Smooth muscle cell of the brain vasculature (primary cell): ENCODE results near the gene ONECUT3.
"Not testable (repeated sequence)": the region's sequence is repeated elsewhere in the genome, so short reads cannot be mapped to it uniquely, and the experiment has no call there.

Experiments
- DNase-seq: peaks from one replicate; pipeline ENCODE4 v3.0.0-alpha.2; 2012; ENCODE audit warnings: low read depth, low spot score

Gene ONECUT3

DNA sequence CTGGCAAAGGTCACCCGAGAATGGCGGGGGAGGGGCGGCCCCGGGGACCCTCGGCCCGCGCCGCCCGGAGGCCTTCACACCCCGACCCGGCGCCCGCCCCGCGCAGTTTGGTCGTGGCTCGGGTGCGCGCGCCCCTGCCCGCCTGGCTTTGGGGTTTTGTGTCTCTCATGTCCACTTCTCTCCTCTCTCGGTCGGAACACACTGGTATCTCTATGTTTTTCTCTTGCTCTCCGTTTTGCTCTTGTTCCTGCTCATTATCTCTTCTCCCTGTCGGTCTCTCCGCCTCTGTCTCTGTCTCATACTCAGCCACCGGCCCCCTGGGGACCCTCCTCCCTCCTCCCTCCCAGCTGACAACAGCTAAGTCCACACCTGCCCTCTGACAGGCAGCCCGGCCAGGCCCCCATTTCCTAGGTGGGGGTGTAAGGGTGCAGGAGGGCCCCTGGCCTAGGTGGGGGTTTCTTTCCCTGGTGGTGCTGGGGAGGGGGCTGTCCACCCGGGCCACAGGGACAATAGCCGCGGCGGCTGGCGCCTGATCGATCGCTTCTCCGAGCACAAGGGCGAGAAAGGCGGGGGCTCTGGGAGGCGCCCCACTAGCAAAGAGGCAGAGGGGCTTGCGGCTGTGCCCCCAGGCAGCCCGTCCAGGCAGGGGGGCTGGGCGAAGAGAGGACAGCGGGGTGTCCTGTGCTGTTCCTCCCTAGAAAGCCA lies 2.3 kb downstream of the ONECUT3 start:
- no peak for DNase-seq

DNA sequence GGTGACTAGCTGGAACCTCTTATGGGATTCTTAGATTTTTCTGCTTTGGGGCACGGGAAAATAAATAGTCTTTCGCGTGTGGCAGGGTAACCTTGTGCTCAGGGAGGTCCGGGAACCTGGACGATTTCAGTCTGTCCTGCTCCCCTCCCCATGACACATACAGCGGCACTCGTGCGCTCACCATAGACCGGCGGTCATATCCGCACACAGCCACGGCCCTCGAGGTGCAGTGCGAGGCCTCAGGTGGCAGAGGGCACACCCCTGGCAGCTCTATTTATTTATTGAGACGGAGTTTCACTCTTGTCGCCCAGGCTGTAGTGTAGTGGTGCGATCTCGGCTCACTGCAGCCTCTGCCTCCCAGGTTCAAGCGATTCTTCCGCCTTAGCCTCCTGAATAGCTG lies 3.0 kb downstream of the ONECUT3 start:
- DNase-seq: no peak

DNA sequence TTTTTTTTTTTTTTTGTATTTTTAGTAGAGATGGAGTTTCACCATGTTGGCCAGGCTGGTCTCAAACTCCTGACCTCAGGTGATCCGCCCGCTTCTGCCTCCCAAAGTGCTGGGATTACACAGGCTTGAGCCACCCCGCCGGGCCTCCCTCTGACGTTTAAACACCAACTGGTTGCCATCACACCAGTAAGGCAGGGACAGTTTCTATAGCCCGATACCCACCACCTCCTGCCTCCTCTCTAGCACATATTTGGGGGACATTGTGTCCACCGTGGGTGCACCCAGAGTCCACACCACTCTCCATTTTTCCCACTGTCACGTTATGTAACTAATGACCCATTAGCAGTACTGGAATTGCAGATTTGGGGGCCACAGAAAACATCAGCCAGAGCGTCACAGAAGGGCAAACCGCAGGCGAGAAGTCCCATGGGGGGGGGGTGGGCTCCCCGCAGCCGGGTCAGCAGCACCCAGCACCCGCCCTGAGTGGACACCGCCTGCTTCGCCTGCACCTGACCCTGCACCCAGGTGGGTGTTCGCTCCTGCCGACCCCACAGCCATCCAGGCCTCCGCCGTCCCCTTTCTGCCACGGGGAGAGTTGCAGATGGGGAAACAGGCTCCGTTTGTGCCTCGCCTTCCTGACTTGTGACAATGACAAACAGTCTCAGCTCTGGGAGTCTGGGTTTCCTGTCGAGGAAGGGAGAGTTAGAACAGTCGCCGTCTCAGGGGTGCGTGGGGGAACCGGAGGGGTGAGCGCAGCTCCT lies 3.6 kb downstream of the ONECUT3 start:
- DNase-seq: no peak

DNA sequence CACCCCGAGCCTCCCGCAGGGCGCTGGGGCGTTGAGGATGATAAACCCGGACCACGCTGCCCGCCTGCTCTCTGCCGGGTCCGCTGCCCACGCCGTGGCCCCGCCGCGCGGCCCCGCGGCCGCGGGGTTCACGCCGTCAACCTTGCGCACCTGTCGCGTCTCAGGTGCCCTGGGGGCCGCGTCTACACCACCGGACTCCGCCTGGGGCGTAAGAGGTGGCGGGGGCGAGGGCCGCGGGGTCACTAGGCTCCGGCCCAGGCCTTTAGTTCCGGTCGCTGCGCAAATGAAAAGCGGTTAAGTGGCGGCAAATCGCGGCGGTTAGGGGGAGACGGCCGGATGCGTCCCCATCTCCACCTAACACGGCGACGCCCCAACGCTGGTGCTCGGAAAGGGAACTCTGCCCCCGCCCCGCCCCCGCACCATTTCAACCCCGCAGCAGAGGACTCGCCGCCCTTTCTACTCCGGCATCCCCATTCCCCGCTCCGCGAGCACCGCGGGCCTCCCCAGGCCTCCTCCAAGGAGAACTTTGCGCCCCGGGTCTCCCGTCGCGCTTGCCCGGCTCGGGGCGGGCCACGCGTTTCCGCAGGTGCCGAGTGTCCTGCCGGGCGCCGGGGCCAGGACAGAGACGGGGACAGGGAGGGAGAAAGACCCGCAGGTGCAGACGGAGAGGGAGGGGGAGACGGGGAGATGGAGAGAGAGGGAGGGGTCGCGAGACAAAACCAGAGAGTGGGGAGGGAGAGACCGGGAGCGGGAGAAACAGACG lies 4.3 kb downstream of the ONECUT3 start:
- DNase-seq: no peak

DNA sequence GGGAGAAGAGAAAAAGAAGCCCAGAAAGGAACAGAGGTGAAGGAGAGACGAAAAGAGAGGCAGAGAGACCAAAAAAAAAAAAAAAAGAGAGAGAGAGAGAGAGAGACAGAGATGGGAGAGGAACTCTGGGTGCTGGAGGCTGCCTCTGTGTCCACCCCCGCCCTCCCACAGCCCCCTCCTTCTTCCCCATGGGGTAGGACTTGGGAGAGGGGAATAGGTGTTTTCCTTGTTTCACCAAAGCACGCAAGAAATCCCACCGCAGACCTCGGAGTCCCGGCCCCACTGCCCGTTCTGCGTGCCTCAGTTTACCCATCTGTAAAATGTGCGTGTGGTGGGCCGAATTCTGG lies 4.9 kb downstream of the ONECUT3 start:
- no peak for DNase-seq

DNA sequence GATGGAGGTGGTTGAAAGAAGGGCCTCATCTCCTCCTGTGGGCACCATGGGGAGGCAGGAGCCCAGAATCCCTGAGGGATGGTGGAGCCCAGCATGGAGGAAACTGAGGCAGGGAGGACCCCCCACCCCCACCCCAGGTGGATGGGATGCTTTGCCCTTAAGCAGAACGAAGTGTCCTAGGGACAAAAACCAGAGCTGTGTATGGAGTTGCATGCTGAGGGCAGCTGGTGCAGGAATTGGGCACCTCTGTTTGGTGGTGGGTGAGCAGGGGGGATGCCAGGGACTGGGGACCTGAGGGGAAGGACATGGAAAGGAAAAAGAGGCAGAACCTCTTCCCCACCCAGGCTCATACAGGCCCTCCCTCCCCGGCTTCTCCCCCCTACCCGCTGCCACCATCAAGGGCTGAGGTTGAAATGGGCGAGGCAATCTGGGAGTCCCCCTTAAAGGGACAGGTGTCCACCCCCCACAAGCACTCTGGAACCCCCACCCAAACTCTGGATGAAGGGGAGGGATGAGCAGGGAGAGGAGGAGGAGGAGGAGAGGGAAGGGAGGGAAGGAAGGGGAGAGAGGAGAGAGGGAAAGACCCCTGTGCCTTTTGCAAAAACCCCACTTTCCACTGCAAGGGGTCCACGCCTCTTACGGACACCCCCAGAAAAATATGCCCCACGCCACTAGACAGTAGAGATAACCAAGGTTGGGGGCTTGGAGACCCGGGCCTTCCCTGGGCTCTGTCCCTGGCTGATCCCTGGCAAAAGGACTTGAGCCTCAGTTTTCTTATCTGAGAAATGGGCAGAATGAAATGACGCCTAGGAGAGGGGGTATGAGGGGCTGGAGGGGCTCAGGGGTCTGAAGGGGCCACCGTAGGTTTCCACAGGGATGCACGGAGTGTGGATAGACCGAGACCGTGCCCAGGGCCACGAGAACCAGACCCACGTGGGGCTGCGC lies 5.9 kb downstream of the ONECUT3 start:
- DNase-seq: no peak

DNA sequence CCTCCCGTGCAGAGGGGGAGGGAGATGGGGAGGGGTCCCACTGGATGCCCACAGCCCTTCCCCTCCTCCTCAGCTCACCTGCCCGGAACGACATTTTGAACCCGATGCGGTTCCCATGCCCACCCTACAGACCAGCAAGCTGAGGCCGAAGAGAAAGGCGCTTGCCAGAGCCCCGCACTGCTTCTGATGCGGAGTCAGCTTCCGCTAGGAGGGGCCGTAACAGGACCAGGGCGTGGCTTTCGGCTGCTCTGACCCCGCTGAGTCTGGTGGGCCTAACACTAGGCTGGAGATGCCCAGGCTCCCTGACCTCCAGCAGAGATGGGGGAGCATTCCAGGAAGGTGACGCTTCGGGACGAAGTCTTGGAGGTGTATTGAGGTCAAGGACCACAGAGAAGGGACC lies 6.7 kb downstream of the ONECUT3 start:
- no peak for DNase-seq

DNA sequence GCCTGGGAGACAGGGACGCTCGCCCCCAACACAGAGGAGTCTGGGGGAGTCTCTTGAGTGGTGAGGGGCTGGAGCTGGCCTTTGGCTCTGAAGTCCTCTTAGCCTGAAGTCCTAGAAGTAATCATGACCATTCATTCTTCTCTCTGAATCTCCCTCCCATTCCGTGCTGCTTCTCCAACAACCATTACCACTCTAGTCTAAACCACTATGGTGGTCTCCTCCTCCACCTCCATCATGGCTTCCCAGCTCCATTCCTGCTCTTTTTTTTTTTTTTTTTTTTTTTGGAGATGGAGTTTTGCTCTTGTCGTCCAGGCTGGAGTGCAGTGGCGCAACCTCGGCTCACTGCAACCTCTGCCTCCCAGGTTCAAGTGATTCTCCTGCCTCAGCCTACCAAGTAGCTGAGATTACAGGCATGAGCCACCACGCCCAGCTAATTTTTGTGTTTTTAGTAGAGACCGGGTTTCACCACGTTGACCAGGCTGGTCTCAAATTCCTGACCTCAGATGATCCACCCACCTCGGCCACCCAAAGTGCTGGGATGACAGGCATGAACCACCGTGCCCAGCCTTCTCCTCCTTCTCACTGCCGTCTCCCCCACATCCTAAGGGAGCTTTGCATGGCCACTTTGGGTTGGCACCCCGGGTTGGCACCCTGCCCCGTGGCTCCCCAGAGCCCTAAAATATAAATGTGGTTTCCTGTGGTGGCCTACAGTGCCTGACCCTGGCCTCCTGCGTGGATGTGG lies 7.7 kb downstream of the ONECUT3 start:
- not testable (repeated sequence) for DNase-seq

DNA sequence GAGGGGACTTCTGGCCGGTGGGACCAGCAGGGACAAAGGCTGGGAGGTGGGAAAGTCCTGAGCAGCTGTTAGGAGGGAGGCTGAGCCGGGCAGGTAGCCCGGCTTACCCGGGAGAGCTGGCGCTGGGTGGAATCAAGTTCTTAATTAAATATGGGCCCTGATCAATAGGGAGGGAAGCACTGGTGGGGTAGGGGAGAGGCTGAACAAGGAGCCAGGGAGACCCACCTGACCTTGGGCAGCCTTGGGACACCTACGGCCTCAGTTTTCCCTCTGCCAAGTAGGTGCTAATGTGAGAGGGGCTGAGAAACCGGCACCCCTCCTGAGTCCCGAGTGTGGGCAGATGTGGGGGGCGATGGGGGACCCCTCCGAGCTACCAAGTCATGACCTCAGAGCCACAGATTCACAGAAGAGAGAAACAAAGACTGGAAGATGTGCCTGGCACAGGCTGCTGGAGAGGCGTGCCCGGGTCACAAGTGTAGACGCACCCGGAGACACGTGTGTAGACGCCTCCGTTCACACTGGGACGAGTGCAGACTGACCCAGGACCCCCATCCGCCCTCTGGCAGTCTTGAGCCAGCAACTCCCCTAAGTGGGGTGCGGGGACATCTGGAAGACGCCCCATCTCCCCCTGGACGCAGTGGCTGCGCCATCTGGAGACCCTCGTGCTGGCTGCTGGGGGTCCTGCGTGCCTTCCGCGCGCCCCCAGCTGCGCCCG lies 8.4 kb downstream of the ONECUT3 start:
- no peak for DNase-seq

DNA sequence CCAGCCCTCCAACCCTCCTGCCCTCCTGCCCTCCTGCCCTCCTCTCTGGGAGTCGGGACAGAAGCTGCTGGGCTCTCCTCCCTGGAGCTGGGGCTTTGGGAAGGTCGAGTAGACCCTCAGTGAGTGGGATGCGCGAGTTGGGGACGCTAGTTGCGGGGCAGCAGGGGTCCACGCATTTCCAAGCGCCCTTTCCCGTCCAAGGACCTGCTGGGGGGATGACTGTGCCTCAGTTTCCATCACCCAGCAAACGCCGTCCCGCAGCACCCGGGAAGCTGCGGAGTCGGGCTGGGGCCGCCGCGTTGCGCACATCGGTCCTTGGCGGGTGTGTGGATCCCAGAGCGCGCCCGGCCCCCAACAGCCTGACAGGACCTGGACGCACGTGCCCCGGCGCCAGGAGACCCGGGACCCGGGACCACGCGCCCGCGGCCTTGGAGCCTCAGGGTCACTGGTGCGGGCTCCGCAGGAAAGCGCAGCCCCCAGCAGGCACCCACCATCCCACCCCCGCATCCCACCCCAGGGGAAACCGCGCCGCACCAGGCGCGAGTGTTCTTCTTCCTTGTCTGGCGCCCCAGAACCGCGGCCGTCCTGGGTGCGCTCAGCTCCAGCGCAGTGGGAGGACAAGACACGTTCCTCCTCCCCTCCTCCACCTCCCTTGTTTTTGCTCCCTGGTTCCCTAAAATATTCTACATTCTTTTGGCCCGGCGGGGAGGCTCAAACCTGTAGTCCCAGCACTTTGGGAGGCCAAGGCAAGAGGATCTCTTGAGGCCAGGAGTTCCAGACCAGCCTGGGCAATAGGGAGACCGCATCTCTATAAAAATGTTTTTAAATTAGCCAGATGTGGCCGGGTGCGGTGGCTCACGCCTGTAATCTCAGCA lies 9.2 kb downstream of the ONECUT3 start:
- no peak for DNase-seq

DNA sequence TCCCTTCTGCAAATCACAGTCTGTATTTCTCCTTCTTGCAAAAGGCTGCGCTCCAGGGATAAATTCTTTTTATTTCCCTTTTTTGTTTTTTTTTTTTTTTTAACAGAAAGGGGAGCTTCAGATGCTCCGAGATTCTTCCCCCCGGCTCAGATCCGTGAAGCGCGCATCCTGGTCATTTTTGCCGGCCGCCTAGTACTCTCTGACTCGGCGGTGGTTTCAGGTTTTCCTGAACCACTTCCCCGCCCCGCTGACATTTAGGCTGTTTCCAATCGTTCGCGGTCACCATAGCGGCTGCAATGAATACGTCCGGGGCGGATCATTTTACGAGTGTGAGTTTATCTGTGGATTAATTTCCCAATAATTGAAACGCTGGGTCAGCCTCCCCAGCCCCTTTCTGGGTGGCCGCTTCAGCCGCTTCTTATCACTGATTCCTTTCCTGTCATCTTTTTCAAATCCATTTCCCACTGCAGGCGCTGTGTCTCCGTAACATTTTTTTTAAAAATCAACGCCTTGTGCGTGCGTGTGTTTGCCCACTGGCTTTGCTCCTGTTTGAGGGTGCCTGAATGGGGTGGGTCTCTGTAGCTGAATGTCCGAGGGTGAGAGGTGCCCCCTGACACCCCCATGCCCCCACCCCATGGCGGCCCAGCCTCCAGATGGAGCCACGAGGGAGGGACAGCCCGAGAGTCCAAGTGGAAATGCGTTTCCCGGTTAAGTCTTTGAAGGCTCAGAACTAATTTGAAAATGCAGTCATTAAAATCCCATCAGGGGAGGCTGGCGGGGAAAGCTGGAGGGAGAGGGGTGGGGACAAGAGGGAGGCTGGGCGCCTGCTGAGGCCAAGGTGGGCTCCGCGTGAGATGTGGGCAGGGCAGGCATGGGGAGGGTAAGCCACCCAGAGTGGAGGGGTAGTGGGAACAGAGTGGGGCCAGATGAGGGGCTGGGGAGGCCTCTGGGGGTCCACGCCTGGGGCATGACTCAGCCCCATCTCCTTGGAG lies 10.6 kb downstream of the ONECUT3 start:
- DNase-seq: no peak

DNA sequence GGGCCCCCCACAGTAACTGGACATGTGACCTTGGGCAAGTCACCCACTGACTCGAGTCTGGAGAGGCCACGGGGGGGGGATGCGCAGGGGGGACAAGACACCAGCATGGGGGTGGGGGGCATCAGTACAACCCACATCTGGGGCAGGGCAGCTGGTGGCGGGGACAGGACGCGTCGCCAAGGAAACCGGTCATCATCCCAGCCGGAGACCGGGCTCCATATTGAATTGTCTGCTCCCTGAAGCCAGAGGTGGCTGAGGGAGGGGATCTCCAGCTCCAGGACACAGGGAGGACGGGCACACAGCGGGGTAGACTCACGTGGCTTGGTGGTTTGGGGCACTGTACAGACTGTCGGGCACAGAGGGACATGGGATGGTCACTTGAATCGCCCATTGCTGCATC lies 11.4 kb downstream of the ONECUT3 start:
- DNase-seq: no peak

DNA sequence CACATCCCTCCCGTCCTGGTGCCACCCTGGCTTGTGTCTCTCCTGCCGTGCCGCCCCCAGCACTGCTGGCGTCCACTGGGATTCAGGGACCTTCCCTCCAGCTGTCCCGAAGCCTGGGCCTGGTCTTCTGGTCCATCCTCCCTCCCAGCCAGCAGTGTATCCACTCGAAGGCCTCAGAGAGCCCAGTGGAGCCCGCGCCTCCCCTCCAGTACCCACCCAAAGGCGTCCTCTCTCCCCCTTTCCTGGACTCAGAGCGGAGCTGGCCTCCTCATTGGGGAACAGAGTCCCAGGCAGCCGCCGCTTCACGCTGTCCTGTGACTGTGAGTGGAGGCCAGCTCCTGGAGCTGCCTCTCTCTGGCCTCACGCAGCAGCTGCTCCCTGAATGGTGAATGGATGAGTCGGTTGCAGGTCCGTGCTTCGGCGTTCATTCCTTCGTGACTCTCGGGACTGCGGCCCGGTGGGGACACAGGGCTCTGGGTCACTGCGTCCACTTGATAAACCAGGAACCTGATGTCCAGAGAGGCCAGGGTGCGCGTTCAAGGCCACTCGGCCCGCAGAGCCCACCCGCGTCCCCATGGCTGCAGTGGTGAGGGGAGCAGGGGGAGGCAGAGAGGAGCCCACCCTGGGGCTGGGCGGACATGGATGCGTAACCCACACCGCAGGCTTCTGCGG lies 12.1 kb downstream of the ONECUT3 start:
- DNase-seq: no peak

DNA sequence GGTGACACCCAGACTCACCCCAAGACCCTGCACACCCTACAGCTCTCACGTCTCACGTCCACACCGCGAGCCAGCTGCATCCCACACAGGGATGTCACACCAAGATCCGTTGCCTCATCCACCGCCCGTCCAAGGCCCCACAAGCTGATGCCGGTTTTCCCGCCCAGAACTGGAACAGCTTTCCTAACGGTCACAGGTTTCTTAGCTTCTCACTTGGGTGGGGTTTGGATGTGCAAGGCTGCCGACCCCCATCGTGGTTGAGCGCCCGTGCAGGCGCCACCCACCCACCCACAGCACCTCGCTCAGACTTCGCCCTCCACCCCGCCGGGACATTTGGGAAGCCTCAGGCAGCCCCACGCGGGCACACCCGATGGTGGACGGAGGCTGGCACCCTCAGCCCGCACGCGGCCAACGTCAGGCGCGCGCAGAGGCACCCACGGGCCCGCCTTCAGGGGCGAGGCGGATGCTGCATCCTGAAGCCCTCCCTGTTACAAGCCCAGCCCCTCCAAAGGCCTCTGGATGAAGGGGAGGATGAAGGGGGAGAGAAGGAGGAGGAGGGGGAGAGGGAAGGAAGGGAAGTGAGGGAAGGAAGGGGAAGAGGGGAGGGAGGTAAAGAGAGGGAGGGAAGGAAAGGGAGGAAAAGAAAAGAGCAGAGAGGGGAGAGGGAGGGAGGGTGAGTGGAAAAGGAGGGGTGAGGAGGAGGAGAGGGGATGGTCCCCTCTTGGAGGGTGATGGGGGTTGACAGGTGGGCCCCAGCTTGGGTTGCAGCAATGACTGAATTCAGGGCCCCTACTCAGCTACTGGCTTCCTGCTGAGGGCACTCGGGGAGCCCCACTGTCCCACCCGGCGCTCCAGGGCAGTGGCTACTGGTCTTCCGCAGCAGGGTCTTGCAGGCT lies 12.8 kb downstream of the ONECUT3 start:
- no peak for DNase-seq

DNA sequence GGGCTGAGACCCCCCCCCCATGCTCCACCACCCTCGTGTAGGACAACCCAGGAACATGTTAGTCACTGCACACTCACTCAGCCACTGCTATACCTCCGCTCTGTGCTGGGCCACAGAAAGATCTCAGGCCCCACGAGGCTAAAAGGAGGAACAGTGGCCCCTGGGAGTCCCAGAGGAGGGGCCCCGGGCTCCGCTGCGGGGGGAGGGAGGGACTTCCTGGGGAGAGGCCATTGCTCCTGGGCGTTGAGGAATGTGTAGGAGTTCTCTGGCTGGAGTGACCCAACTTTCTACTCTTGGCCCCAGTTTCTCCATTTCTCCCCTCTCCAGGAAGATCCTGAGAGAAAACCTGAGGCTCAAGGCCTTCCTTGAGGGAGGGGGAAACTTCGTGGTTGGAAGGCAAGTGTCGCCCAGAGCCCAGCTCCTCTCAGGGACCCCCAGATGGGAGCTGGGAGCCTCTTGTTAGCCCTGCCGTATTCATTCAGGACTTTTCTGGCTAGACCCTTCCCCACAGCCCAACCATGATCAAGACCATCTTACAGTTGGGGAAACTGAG lies 13.6 kb downstream of the ONECUT3 start:
- no peak for DNase-seq

DNA sequence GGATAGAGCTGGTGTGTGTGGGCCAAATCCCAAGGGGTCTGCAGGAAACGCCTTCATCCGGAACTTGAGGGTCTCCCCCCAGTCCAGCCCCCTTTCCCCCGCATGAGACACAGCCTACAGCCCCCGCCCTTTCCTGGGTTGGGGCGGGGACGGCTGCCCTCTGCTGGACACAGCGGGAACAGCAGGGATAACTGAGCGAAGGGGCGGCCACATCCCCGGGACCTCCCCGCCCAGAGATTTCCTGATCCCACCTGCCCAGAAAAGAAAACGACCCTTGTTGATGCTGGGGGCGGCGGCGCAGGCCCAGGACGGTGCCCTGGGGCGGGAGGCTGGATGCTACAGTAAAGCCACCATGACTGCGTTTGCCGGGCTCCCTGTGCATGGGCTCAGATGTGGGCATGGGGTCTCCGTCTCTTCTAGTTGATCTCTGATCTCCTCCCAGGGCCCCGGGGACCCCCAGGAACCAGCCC lies 14.2 kb downstream of the ONECUT3 start:
- DNase-seq: no peak
